HG02610 (cell line): ENCODE results near the gene KLHL17.
"Not testable (repeated sequence)": the region's sequence is repeated elsewhere in the genome, so short reads cannot be mapped to it uniquely, and the experiment has no call there.

ENCODE experiments used
- ATAC-seq: cut with Tn5 transposase; IDR thresholded peaks from one replicate; pipeline ENCODE4 v1.9.1; 2021; ENCODE audit warnings: mild to moderate bottlenecking, moderate library complexity; ENCODE audit not compliant: unreplicated experiment

The KLHL17 gene

GRCh38 chr1:978835-979743 lies 18.7 kb downstream of the KLHL17 start:
- no peak for ATAC-seq

DNA sequence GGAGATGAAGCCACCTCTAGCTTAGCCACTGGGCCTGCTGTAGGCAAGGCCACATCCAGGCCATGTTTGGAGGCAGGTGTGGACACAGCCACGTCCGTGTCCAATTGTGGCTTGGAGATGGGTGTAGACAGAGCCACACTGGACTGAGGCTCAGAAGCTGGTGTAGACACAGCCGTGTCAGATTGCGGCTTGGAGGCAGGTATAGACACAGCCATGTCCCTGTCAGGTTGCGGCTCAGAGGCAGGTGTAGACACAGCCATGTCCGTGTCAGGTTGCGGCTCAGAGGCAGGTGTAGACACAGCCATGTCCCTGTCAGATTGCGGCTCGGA lies 19.3 kb downstream of the KLHL17 start:
- ATAC-seq, result no peak

- no peak for ATAC-seq
These were observed 19.8 kb downstream of the KLHL17 start for GRCh38 chr1:980137-980571.

- ATAC-seq, result no peak
These were observed 20.4 kb downstream of the KLHL17 start for GRCh38 chr1:980602-981395.

DNA sequence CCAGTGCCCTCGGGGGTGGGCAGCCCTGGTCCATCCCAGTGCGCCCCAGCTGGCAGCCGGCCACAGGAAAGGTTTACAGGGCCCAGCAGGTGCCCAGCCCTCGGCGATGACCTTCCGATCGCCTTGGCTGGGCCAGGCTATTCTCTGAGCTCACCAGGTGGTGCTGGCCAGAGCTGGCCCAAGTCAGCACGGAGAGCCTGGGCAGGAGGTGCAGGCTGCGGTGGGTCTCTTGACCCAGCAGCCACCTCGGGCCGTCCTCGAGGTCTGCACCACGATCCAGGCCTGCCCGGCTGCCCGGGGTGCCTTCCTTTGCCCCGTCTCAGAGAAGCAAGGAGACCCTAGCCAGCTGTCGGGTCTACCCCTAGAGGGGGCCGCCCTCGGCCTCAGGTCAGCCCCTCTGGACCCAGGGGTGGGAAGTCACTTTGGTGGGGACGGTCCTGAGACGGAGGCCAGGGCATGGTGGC lies 21.1 kb downstream of the KLHL17 start:
- no peak for ATAC-seq

DNA sequence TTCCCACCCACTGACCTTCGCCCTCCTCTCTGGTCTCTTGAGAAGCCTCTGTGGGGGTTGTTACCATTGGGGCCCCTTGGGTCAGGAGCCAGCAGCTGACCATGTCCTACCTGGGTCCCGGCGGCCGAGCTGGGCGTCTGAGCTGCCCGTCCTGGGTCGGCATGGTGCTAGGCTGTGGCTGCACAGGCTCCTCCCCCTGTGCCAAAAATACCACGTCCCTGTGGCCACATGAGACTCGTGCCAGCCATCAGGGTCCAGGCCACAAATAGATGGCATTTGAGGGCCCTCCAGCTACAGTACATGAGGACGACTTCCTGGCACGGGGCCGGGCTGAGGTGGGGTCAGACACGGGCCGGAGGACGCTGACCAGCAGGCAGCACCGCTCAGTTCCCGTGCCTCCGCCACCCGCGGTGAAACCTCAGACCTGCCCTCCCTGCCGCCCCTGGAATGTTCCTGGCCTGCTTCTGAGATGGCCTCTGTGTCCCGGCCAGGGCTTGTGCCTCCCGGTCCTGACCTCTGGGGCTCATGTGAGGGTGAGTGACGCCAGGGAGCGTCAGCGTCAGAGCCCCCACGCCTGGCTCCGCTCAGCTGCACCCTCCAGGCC lies 21.7 kb downstream of the KLHL17 start, which contains the start of gene PERM1:
Gene PERM1, minus strand, starts transcription at position 139 of the 604 bp plus-strand sequence. CDS start 1,064 bp downstream, outside the sequence.
- ATAC-seq, result no peak

DNA sequence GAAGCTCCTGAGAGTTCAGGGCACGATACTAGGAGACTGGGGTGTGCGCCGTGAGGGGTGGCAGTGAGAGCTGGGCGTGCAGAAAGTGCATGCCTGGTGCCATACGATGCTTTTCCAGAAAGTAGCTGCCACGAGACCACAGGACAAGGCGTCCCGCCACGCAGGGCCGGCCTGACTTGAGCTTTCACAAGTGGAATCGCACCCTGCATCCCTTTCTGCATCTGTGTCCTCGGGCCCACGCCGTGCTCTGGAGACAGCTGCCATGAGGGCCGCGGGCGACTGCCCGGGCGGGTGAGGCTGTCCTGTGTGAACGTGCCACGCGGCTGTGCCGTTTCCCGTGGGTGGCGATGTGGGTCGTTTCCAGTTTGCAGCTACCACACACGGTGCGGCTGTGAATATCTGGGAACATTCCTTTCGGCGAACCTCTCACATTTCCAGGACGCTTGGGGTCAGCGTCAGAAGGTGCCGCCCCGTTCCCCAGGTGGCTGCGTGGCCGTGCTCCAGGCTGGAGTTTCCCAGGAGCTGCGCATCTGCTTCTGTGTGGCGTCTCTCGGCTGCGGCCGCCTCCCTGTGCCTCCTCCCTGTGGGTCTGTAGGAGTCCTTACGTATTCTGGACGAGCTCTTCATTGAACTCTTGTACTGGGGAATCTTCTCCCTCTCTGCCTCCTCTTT lies 22.5 kb downstream of the KLHL17 start:
- ATAC-seq, result no peak

GRCh38 chr1:983798-984475 lies 23.6 kb downstream of the KLHL17 start:
- no peak for ATAC-seq

- ATAC-seq, result no peak
These were observed 24.1 kb downstream of the KLHL17 start for GRCh38 chr1:984476-984814.

- ATAC-seq, result no peak
These were observed 24.7 kb downstream of the KLHL17 start for GRCh38 chr1:985126-985525.

GRCh38 chr1:988061-988460 lies 27.7 kb downstream of the KLHL17 start:
- not testable (repeated sequence) for ATAC-seq

- ATAC-seq, result not testable (repeated sequence)
These were observed 30.9 kb downstream of the KLHL17 start for GRCh38 chr1:991275-991674.

- ATAC-seq, result no peak
These were observed 31.5 kb downstream of the KLHL17 start for GRCh38 chr1:991895-992294.

- no peak for ATAC-seq
These were observed 32.0 kb downstream of the KLHL17 start for GRCh38 chr1:992362-992761.

DNA sequence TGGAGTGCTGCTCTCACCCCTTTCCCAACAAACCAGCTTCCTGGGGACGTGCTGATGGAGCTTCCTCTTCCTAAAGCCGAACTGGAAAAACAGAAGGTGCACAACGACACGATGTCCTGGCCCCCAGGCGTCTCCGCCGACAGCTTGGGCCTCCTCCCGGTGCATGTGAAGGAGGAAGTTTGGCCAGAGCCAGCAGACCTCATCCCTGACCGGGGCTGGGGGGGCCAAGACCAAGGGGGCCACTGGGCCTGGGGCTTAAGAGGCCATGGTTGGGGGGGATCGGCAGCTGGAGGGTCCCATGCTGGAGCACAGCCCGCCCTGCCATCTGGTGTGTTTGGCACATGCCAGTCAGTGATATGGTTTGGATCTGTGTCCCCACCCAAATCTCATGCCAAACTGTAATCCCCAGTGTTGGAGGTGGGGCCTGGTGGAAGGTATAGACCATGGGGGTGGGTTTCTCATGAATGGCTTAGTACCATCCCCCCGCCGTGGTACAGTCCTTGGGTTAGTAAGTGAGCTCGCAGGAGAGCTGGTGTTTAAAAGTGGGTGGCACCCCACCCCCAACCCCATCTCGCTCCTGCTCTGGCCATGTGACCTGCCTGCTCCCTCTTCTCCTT lies 33.1 kb downstream of the KLHL17 start:
- no peak for ATAC-seq

DNA sequence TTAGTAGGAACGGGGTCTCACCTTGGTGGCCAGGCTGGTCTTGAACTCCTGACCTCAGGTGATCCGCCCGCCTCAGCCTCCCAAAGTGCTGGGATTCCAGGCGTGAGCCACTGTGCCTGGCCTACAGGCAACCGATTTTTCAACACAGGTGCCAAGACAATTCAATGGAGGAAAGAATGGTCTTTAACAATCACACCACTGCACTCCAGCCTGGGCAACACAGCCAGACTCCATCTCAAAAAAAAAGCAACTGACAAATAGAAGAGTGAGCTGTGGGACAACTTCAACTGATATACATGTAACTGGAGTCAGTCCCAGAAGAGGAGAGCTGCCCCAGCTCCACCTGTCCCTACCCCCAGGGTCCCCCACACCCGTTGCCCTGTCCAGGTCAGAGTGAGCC lies 34.2 kb downstream of the KLHL17 start:
- not testable (repeated sequence) for ATAC-seq

- no peak for ATAC-seq
These were observed 35.6 kb downstream of the KLHL17 start for GRCh38 chr1:995665-996633.

- no peak for ATAC-seq
These were observed 36.7 kb downstream of the KLHL17 start for GRCh38 chr1:996851-997712.
